ENCODE data around the gene VGF.

VGF gene

DNA sequence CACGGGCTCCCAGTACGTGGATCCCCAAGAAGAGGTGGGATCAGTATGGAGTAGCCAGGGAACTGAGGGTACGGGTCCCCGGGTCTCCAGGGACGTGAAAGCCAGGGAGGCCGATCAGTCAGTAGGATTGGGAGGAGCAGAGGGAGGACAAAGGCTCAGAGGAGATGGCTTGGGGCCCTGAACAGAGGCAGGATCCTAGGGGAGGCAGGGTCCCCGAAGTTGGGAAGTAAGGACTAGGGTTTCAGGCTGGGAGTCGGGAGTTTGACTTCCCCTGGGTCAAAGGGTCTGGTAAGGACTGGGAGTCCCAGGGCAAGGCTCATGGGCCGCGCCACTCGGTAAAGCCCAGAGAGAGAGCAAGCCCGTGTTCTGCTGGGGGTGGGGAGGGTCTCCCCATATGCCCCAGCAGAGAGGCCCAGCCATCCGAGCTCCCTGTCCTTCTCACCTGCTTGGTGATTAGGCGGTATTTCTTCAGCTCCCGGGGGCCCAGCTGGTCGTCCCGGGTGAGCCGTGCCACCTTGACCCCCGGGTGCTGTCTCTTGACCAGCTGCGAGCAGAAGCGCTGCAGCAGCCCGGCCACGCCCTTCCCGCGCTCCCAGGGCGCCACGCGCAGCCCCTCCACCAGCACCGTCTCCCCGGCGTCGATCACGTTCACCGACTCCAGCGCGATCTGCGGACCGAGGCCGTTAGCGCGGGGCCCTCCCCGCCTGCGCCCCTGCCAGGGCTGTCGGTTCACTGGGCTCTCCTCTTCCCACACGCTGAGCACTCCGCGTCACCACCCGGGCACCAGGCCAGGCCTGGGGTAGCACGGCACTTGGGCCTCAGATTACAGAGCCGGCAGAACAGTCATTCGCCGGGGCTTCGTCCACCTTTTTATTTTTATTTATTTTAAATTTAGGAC is 7.7 kb upstream of the VGF start:
- H3K36me3 Mint-ChIP-seq (ENCODE audit: low read depth) = no peaks in the 10 kb centered on the region
- H3K4me3 Mint-ChIP-seq = peak overlapping the region; percentile 45
- no peak overlapping the region for H3K27ac Mint-ChIP-seq
- no peak for DNase-seq
- H3K4me1 Mint-ChIP-seq = peaks cover 46% of the 10 kb centered on the region
- no peaks in the 10 kb centered on the region for H3K9me3 Mint-ChIP-seq
- TF ChIP-seq, protein P1, sequence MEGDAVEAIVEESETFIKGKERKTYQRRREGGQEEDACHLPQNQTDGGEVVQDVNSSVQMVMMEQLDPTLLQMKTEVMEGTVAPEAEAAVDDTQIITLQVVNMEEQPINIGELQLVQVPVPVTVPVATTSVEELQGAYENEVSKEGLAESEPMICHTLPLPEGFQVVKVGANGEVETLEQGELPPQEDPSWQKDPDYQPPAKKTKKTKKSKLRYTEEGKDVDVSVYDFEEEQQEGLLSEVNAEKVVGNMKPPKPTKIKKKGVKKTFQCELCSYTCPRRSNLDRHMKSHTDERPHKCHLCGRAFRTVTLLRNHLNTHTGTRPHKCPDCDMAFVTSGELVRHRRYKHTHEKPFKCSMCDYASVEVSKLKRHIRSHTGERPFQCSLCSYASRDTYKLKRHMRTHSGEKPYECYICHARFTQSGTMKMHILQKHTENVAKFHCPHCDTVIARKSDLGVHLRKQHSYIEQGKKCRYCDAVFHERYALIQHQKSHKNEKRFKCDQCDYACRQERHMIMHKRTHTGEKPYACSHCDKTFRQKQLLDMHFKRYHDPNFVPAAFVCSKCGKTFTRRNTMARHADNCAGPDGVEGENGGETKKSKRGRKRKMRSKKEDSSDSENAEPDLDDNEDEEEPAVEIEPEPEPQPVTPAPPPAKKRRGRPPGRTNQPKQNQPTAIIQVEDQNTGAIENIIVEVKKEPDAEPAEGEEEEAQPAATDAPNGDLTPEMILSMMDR (IDR thresholded peaks at IDR 0.05) = no peak
- peaks cover 100% of the 10 kb centered on the region for H3K27me3 Mint-ChIP-seq (ENCODE audit: low read depth, poor library complexity)

DNA sequence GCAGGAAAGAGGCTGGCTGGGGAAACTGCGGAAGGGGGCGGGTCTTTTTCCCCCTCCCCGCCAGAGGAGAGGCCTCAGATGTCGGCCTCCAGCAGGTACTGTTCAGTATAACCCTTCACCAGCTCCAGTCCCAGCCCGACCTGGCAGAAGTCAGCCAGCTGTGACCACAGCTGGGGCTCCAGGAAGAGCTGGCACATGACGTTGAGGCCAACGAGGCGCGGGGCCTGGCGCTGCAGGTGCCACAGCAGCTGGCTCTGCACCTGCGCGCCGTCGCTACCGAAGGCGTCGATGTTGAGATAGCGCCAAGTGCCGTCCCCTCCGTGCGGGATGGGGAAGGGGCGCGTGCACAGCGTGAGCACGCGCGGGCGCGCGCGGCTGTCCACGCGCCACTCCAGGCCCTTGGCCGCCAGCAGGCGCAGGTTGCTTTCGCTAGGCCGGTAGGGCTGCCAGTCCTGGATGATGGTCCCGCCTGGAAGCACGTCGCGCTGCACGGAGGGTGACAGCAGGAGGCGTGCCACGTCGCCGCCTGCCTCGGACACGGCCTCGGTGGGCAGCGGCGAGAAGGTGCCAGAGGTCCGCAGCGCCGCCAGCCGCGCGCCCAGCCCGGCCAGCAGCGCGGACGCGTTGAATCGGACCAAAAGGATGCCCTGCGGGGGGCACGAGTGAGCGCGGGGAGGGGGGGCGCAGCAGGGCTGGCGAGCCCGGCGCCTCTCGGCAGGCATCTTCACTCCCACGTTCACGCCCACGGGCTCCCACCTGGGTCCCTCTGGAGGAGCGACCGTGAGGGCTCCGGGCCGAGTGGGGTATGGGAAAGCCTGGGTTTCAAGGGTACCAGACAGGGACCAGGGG is 6.9 kb upstream of the VGF start:
- Mint-ChIP-seq H3K27ac (no peak overlapping the region), H3K4me3 (peak overlapping the region; percentile 12), H3K9me3 (no peaks in the 10 kb centered on the region), H3K27me3 (ENCODE audit: low read depth, poor library complexity) (peaks cover 100% of the 10 kb centered on the region), H3K36me3 (ENCODE audit: low read depth) (no peaks in the 10 kb centered on the region), H3K4me1 (peaks cover 55% of the 10 kb centered on the region)
- no peak for DNase-seq
- TF ChIP-seq, protein P1 (IDR thresholded peaks at IDR 0.05) = no peak

DNA sequence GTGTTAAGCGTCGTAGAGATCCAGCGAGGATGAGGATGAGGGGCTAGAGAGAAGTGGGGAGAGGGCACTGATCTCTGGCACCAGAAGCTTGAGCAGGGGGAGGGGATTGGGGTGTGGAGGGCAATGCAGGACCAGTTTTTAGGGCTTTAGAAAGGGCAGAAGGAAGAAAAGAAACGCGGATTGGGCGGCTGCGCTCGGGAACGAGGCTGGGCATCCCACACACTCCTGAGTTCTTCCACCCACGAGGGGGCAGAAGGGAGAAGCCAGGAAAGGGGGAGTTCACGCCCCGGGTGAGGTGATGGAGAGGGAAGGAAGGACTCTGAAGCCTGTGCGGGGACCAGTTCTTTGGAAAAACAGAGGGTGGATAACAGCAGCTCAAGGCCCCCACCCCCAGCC is 6.1 kb upstream of the VGF start:
- TF ChIP-seq, protein P1 (IDR thresholded peaks at IDR 0.05) = no peak
- no peak for DNase-seq
- H3K4me1 Mint-ChIP-seq = peaks cover 61% of the 10 kb centered on the region
- no peak overlapping the region for H3K27ac Mint-ChIP-seq
- H3K9me3 Mint-ChIP-seq = no peaks in the 10 kb centered on the region
- H3K36me3 Mint-ChIP-seq (ENCODE audit: low read depth) = no peaks in the 10 kb centered on the region
- peak overlapping the region; percentile 12 for H3K4me3 Mint-ChIP-seq
- peaks cover 100% of the 10 kb centered on the region for H3K27me3 Mint-ChIP-seq (ENCODE audit: low read depth, poor library complexity)

DNA sequence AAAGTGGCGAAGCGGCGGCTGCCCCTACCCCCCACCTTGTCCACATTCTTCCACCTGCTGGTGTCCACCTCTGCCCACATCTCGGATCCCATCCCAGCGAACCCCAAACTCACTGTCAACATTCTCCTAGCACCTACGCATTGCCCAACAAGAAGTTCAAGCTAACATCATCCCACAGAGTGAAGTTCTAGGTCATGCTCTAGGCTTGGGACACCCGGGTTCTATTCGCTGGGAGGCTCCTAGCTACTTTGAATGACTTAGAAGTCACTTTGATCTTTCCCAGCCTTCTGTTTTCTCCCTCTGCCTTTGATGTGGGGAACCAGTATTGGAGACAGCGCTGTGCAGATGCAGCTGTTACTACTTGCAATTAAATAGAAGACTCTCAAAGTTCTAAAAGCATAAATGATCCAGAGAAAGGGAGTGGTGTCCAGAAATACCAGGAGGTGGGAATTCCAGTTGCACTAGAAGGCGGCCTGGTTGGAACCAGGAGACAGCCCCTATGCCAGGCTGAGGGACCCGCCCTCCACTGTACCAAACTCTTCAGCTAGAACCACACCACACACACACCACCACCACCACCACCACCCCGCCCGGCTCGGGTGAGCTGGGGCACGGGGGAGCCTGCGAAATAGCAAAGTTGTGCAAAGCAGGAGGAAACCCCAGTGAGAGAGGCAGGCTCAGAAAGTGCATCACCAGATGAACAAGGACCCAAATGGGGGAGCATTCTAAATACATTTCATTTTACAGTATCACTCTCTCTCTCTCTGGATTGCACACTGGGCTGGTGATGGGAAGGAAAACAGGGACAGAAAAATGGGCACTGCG is 5.5 kb upstream of the VGF start:
- H3K27ac Mint-ChIP-seq = no peak overlapping the region
- H3K4me3 Mint-ChIP-seq = peak overlapping the region; percentile 12
- H3K27me3 Mint-ChIP-seq (ENCODE audit: low read depth, poor library complexity) = peaks cover 100% of the 10 kb centered on the region
- no peaks in the 10 kb centered on the region for H3K9me3 Mint-ChIP-seq
- DNase-seq = no peak
- H3K4me1 Mint-ChIP-seq = peaks cover 68% of the 10 kb centered on the region
- H3K36me3 Mint-ChIP-seq (ENCODE audit: low read depth) = no peaks in the 10 kb centered on the region
- TF ChIP-seq, protein P1 (IDR thresholded peaks at IDR 0.05) = no peak

DNA sequence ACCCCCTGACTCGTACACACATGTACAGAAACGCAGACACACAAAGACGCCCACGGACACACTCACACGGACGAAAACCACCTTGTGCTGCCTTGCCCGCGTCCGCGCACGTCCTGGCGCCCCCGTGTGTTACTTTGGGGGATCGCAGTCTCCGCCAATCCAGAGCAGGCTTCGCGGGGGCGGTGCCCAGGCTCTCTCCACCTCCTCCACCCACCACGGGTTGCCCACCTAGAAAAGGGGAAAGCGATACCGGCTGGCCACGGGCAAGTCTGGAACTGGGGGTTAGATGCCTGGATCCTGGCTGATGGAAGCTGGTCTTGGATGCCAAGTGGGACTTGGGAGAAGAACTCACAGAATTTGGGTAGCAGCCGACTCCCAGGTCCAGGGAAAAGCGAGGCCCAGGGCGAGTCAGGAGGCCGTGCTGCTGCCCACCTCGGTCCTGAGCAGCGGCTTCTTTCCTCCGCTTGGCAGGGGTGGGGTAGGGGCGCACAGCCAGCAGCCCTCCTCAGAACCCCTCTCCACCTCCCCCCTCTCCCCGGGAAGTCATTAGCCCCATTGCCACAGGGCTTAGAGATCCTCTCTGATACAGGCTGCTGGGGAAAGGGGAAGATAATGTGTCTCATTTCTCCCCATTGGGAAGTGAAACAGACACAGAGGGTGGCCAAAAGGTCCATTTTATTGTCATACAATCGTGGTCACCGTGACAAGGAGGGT is 4.6 kb upstream of the VGF start:
- Mint-ChIP-seq H3K27ac (no peak overlapping the region), H3K4me3 (no peak overlapping the region), H3K9me3 (no peaks in the 10 kb centered on the region), H3K27me3 (ENCODE audit: low read depth, poor library complexity) (peaks cover 100% of the 10 kb centered on the region), H3K36me3 (ENCODE audit: low read depth) (no peaks in the 10 kb centered on the region), H3K4me1 (peaks cover 76% of the 10 kb centered on the region)
- DNase-seq = peak; percentile 93
- TF ChIP-seq, protein P1 (IDR thresholded peaks at IDR 0.05) = peak; percentile 85
